ENCODE data around the gene UGT1A5.

UGT1A5 gene

GRCh38 chr2:233779722-233780121 is 67.0 kb downstream of the UGT1A5 start:
- DNase-seq (ENCODE audit: low read depth, low spot score) = no peak

- DNase-seq (ENCODE audit: low read depth, low spot score) = no peak
These were observed 68.1 kb downstream of the UGT1A5 start for GRCh38 chr2:233780771-233781170.

- no peak for DNase-seq (ENCODE audit: low read depth, low spot score)
These were observed 76.8 kb downstream of the UGT1A5 start for GRCh38 chr2:233789554-233789953.

- DNase-seq (ENCODE audit: low read depth, low spot score) = no peak
These were observed 78.6 kb downstream of the UGT1A5 start for GRCh38 chr2:233791151-233791882.

GRCh38 chr2:233791883-233792329 is 79.2 kb downstream of the UGT1A5 start:
- no peak for DNase-seq (ENCODE audit: low read depth, low spot score)

- no peak for DNase-seq (ENCODE audit: low read depth, low spot score)
These were observed 80.0 kb downstream of the UGT1A5 start for GRCh38 chr2:233792720-233793119.

- no peak for DNase-seq (ENCODE audit: low read depth, low spot score)
These were observed 80.9 kb downstream of the UGT1A5 start for GRCh38 chr2:233793465-233794127.

GRCh38 chr2:233794128-233794658 is 81.5 kb downstream of the UGT1A5 start:
- DNase-seq (ENCODE audit: low read depth, low spot score) = no peak

- no peak for DNase-seq (ENCODE audit: low read depth, low spot score)
These were observed 83.0 kb downstream of the UGT1A5 start for GRCh38 chr2:233795735-233796171.

- DNase-seq (ENCODE audit: low read depth, low spot score) = no peak
These were observed 83.5 kb downstream of the UGT1A5 start for GRCh38 chr2:233796254-233796653.

- DNase-seq (ENCODE audit: low read depth, low spot score) = no peak
These were observed 85.8 kb downstream of the UGT1A5 start for GRCh38 chr2:233798335-233799086.

GRCh38 chr2:233799087-233799665 is 86.5 kb downstream of the UGT1A5 start:
- no peak for DNase-seq (ENCODE audit: low read depth, low spot score)

GRCh38 chr2:233799716-233800115 is 87.0 kb downstream of the UGT1A5 start:
- DNase-seq (ENCODE audit: low read depth, low spot score) = no peak

GRCh38 chr2:233800208-233800607 is 87.5 kb downstream of the UGT1A5 start:
- no peak for DNase-seq (ENCODE audit: low read depth, low spot score)

- DNase-seq (ENCODE audit: low read depth, low spot score) = no peak
These were observed 88.8 kb downstream of the UGT1A5 start for GRCh38 chr2:233801357-233802131.

- DNase-seq (ENCODE audit: low read depth, low spot score) = no peak
These were observed 89.6 kb downstream of the UGT1A5 start for GRCh38 chr2:233802132-233802815.

- DNase-seq (ENCODE audit: low read depth, low spot score) = no peak
These were observed 90.7 kb downstream of the UGT1A5 start for GRCh38 chr2:233803292-233803911.

- DNase-seq (ENCODE audit: low read depth, low spot score) = no peak
These were observed 91.3 kb downstream of the UGT1A5 start for GRCh38 chr2:233803994-233804393.

- no peak for DNase-seq (ENCODE audit: low read depth, low spot score)
These were observed 94.6 kb downstream of the UGT1A5 start for GRCh38 chr2:233807215-233807865.

All from smooth muscle cell of the brain vasculature (primary cell).